Stimulated activated memory B cell treated with anti-CD40 and anti-IgM and Interleukin-4, amounts not matched to agents 10 μg/mL and 1 μg/mL and 100 μg/mL, for 72 hours (primary cell): ENCODE data around the gene RIPOR3.
"Not testable (repeated sequence)": the region's sequence is repeated elsewhere in the genome, so short reads cannot be mapped to it uniquely, and the experiment has no call there.

Source experiments
- ATAC-seq: fragments of 150-1000 bp; cut with Tn5 transposase; 2 replicates; pipeline ENCODE4 v1.10.0; 2021
- H3K27ac Mint-ChIP-seq: one replicate; pipeline ENCODE4 v1.8.0; 2022; ENCODE audit warnings: mild to moderate bottlenecking, mixed read lengths
- H3K27me3 Mint-ChIP-seq: one replicate; pipeline ENCODE4 v1.8.0; 2022; ENCODE audit warnings: mixed read lengths
- H3K36me3 Mint-ChIP-seq: one replicate; pipeline ENCODE4 v1.8.0; 2022; ENCODE audit warnings: mixed read lengths
- H3K4me1 Mint-ChIP-seq: one replicate; pipeline ENCODE4 v1.8.0; 2022; ENCODE audit warnings: mixed read lengths
- H3K4me3 Mint-ChIP-seq: one replicate; pipeline ENCODE4 v1.8.0; 2022; ENCODE audit warnings: mild to moderate bottlenecking, moderate library complexity, mixed read lengths
- H3K9me3 Mint-ChIP-seq: one replicate; pipeline ENCODE4 v1.8.0; 2022; ENCODE audit warnings: mixed read lengths

Gene RIPOR3

DNA sequence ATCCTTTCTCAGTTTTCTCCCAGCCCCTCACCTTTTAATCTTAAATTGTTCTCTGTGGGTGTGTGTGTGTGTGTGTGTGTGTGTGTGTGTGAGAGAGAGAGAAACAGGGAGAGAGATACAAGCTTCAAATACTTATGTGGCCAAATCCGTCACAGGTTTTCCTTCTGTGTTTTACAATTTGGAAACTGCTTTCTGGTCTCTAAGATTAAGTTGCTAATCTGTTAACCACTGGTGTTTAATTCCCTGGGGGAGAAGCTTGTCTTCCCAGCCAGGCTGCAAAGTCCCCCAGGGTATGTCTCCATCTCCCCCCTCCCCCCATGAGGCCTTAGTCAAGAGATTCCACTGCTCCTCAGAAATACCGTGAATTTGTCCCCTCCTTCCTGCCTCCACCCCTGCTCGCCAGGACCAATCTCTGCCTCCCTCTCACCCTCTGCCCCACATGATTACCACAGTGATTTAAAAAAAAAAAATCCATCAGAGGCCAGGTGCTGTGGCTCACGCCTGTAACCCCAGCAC is 49.0 kb downstream of the RIPOR3 start:
- no peak overlapping the region for H3K27ac Mint-ChIP-seq
- no peaks in the 10 kb centered on the region for H3K9me3 Mint-ChIP-seq
- no peak overlapping the region for H3K4me3 Mint-ChIP-seq
- no peaks in the 10 kb centered on the region for H3K4me1 Mint-ChIP-seq
- H3K36me3 Mint-ChIP-seq = no peaks in the 10 kb centered on the region
- peaks cover 43% of the 10 kb centered on the region for H3K27me3 Mint-ChIP-seq
- no peak for ATAC-seq

DNA sequence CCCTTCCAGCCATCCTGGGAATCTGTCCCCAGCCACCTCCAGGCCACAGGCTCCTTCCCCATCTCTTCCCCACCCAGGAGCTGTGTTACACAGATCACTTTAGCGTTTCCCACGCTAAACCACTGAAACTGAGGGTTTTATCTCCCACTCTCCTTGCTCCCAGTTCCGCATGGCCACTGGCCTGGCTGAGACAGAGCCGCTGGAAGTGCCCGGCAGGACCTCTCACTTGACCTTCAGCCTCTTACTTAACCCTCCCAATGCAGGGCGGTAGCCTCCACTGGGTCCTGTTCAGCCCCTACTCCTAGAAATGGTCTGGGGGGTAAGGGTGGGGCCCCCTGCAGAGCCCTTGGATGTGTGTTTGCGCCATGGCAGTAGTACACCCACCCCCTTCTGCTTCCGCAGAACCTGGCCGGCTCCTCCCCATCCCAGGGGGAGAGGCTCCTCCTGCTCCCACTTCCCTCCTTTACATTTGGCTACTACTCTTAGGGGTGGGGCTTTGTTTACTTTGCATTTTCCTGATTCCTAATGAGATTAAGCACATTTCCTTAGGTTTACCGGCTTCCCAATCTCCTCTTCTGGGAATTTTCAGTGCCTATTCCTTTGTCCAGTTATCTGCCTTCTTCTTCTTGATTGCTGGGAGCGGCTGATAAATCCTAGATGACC is 49.6 kb downstream of the RIPOR3 start:
- not testable (repeated sequence) for H3K4me3 Mint-ChIP-seq, H3K9me3 Mint-ChIP-seq, H3K27ac Mint-ChIP-seq, H3K4me1 Mint-ChIP-seq, H3K36me3 Mint-ChIP-seq, ATAC-seq
- H3K27me3 Mint-ChIP-seq = peaks cover 49% of the 10 kb centered on the region

- H3K9me3 Mint-ChIP-seq, H3K4me1 Mint-ChIP-seq, H3K4me3 Mint-ChIP-seq, H3K27ac Mint-ChIP-seq, H3K36me3 Mint-ChIP-seq: not testable (repeated sequence)
- H3K27me3 Mint-ChIP-seq = peaks cover 48% of the 10 kb centered on the region
- peak; percentile 54 for ATAC-seq
These were observed 51.2 kb downstream of the RIPOR3 start for GRCh38 chr20:50639971-50640711.

GRCh38 chr20:50638015-50638847 is 53.1 kb downstream of the RIPOR3 start:
- peaks cover 59% of the 10 kb centered on the region for H3K27me3 Mint-ChIP-seq
- not testable (repeated sequence) for H3K27ac Mint-ChIP-seq, H3K4me1 Mint-ChIP-seq, ATAC-seq, H3K9me3 Mint-ChIP-seq, H3K4me3 Mint-ChIP-seq, H3K36me3 Mint-ChIP-seq

- Mint-ChIP-seq H3K27ac (no peak overlapping the region), H3K4me3 (no peak overlapping the region), H3K36me3 (no peaks in the 10 kb centered on the region), H3K9me3 (no peaks in the 10 kb centered on the region), H3K27me3 (peaks cover 51% of the 10 kb centered on the region), H3K4me1 (peaks cover 6% of the 10 kb centered on the region)
- ATAC-seq = no peak
These were observed 54.5 kb downstream of the RIPOR3 start for GRCh38 chr20:50636601-50637540.

- no peak for ATAC-seq
- H3K9me3 Mint-ChIP-seq = no peaks in the 10 kb centered on the region
- peaks cover 6% of the 10 kb centered on the region for H3K4me1 Mint-ChIP-seq
- no peak overlapping the region for H3K27ac Mint-ChIP-seq
- H3K27me3 Mint-ChIP-seq = peaks cover 52% of the 10 kb centered on the region
- H3K36me3 Mint-ChIP-seq = no peaks in the 10 kb centered on the region
- H3K4me3 Mint-ChIP-seq = no peak overlapping the region
These were observed 55.4 kb downstream of the RIPOR3 start for GRCh38 chr20:50635676-50636600.

DNA sequence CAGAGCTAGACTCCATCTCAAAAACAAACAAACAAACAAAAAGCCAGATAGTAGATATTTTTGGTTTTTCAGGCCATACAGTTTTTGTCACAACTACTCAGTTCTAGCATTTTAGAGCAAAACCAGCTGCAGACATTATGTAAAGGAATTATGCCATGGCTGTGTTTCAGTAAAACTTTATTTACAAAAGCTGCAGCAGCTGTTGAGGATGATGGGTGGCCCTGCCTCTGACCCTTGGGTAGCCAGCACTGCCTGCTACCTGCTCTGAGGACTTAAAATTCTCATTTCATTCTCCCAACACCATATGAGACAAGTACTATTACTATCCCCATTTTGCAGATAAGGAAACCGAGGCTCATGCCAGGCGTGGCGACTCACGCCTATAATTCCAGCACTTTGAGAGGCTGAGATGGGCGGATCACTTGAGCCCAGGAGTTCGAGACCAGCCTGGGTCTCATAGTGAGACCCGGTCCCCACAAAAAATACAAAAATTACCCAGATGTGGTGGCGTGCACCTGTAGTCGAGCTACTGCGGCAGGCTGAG is 56.3 kb downstream of the RIPOR3 start:
- Mint-ChIP-seq H3K27me3 (peaks cover 60% of the 10 kb centered on the region), H3K27ac (no peak overlapping the region), H3K4me3 (no peak overlapping the region), H3K4me1 (peaks cover 6% of the 10 kb centered on the region), H3K9me3 (no peaks in the 10 kb centered on the region), H3K36me3 (no peaks in the 10 kb centered on the region)
- no peak for ATAC-seq

DNA sequence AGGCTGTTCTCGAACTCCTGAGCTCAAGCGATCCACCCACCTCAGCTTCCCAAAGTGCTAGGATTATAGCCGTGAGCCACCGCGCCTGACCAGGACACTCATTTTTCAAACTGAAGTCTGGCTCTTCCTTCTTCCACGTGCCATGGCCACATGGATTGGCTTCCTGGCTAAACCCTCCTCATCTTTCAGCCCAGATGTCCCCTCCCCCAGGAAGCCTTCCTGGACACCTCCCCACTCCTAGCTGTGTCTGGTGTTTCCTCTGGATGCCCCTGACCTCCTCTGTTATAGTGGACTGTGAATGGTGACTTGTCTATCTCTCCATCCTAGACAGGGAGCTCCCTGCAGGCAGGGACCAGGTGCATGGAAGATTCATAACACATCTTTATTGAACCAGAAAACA is 57.2 kb downstream of the RIPOR3 start:
- Mint-ChIP-seq H3K27me3 (peaks cover 63% of the 10 kb centered on the region), H3K4me1 (peaks cover 6% of the 10 kb centered on the region), H3K9me3 (no peaks in the 10 kb centered on the region), H3K27ac (no peak overlapping the region), H3K4me3 (no peak overlapping the region), H3K36me3 (no peaks in the 10 kb centered on the region)
- ATAC-seq = no peak

DNA sequence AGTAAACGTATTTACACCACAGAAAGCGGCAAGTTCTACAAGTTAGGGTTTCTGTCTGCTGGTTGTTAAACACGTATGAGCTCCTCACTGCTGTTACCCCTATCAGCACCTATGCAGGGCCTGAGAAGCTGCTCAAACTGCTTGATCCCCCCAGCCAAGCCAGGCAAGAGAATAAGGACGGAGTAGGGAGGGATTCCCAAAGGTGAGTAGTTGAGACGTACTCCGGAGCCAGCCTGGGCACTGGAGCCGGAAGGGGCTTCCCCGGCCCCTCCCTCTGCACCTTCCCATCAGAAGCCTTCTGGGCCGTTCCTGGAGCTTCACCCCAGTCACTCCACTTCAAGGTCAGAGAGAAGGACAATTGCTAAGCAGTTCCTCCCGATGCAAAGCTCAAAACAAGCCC is 58.0 kb downstream of the RIPOR3 start:
- H3K27me3 Mint-ChIP-seq = peaks cover 66% of the 10 kb centered on the region
- no peaks in the 10 kb centered on the region for H3K9me3 Mint-ChIP-seq
- H3K36me3 Mint-ChIP-seq = no peaks in the 10 kb centered on the region
- ATAC-seq = no peak
- no peak overlapping the region for H3K27ac Mint-ChIP-seq
- H3K4me3 Mint-ChIP-seq = no peak overlapping the region
- H3K4me1 Mint-ChIP-seq = peaks cover 6% of the 10 kb centered on the region

DNA sequence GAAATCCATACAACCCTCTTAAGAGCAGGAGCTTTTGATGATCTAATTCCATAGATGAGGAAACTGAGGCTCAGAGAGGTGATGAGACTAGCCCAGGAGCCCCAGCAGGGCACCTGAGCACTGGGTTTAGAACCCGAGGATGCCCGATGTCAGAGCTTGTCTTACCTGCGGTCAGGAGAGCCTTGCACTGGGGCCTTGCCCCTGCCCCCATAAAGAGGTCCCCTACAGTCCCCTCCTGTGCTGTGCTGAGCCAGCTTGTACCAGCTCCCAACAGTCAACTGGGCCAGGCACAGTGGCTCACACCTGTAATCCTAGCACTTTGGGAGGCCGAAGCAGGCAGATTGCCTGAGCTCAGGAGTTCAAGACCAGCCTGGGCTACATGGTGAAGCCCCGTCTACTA is 58.6 kb downstream of the RIPOR3 start:
- H3K4me1 Mint-ChIP-seq = peaks cover 6% of the 10 kb centered on the region
- no peaks in the 10 kb centered on the region for H3K36me3 Mint-ChIP-seq
- H3K4me3 Mint-ChIP-seq = no peak overlapping the region
- H3K27me3 Mint-ChIP-seq = peaks cover 67% of the 10 kb centered on the region
- no peak for ATAC-seq
- no peak overlapping the region for H3K27ac Mint-ChIP-seq
- no peaks in the 10 kb centered on the region for H3K9me3 Mint-ChIP-seq

DNA sequence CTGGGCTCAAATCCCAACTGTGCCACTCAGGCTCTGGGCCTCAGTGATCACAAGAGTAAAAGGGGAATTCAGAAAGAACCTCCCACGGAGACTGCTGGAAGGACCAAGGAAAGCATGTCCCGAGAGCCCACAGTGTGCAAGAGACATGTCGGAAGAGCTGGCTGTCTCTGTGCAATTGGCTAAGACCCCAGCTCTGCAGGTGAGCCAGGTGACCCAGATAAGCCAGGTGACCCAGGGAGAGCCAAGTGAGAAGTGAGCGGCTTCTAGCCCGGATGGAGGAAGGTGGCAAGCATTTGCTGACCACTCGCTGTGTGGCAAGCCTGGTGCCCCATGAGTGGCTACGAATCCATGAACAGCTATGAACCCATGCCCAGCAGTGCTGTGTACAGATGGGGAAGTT is 59.1 kb downstream of the RIPOR3 start:
- Mint-ChIP-seq H3K4me1 (peaks cover 6% of the 10 kb centered on the region), H3K27me3 (peaks cover 63% of the 10 kb centered on the region), H3K27ac (no peak overlapping the region), H3K9me3 (no peaks in the 10 kb centered on the region), H3K36me3 (no peaks in the 10 kb centered on the region), H3K4me3 (no peak overlapping the region)
- no peak for ATAC-seq

- ATAC-seq = peak; percentile 7
These were observed 60.6 kb downstream of the RIPOR3 start for GRCh38 chr20:50630578-50631263.

DNA sequence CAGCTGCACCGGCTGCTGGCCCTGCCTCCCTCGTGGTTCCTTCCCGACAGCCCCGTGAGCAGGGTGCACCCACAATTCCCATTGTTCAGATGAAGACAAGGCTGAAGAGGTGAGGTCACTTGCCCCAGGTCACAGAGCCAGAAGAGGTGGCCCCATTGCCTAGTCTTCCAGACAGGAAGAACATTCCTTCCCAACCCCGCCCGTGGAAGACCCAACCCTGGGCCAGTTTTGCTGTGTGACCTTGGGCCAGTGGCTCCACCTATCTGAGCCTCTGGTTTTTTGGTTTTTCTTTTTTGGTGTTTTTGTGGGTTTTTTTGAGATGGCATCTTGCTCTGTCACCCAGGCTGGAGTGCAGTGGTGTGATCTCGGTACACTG is 61.7 kb downstream of the RIPOR3 start:
- H3K27me3 Mint-ChIP-seq = peaks cover 57% of the 10 kb centered on the region
- H3K36me3 Mint-ChIP-seq = no peaks in the 10 kb centered on the region
- no peak overlapping the region for H3K4me3 Mint-ChIP-seq
- no peaks in the 10 kb centered on the region for H3K4me1 Mint-ChIP-seq
- no peak for ATAC-seq
- no peaks in the 10 kb centered on the region for H3K9me3 Mint-ChIP-seq
- H3K27ac Mint-ChIP-seq = no peak overlapping the region

More at GRCh38 chr20:50630578-50631263, 60.6 kb downstream of the RIPOR3 start:
- H3K27me3 Mint-ChIP-seq = peaks cover 59% of the 10 kb centered on the region
- H3K4me3 Mint-ChIP-seq = no peak overlapping the region
- H3K36me3 Mint-ChIP-seq = no peaks in the 10 kb centered on the region
- H3K4me1 Mint-ChIP-seq = no peaks in the 10 kb centered on the region
- no peaks in the 10 kb centered on the region for H3K9me3 Mint-ChIP-seq
- no peak overlapping the region for H3K27ac Mint-ChIP-seq
